Astrocyte (in vitro differentiated cells and primary cell): ENCODE data around the gene TRANK1.

Experiments used
- EZH2 ChIP-seq: IDR thresholded peaks from 2 replicates; pipeline ENCODE4 v1.6.1; 2012; ENCODE audit warnings: mild to moderate bottlenecking, low read length, inconsistent platforms; ENCODE audit not compliant: insufficient read depth
- TF ChIP-seq, protein P1 (sequence below): IDR thresholded peaks from 2 replicates; pipeline ENCODE4 v1.5.1; 2011; ENCODE audit warnings: low read depth, mild to moderate bottlenecking, inconsistent platforms, low read length, moderate library complexity; ENCODE audit not compliant: insufficient read depth

DNA sequence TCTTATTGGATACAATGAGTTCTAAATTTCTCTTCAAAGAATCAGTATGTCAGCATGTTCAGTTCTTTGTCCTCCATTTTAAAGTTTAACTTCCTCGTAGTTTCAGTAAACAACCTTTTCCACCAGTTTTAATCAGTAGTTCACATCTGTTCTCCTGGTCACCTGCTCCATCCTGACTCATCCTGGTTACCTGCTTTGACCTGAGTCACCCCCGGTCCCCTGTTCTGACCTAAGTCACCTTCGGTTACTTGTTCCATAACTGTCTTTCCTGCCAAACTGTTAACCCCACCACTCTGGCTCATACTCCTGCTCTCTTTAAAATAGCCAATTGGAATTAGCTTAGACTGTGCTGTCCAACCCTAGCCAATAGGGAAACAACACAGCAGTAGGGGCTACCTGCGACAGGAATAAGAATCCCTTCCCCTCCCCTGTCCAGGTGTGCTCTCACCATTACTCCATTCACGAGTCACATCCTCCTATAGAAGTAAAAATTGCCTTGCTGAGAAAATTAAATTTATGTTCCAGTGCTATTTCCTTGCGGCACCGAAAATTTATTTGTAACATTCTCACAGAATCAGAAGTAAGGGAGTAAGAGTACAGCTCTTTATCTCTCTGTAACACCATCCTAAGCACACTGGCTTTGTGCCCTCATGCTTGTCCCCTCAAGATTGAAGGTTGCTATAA is 23.8 kb downstream of the TRANK1 start:
- TF ChIP-seq, protein P1, sequence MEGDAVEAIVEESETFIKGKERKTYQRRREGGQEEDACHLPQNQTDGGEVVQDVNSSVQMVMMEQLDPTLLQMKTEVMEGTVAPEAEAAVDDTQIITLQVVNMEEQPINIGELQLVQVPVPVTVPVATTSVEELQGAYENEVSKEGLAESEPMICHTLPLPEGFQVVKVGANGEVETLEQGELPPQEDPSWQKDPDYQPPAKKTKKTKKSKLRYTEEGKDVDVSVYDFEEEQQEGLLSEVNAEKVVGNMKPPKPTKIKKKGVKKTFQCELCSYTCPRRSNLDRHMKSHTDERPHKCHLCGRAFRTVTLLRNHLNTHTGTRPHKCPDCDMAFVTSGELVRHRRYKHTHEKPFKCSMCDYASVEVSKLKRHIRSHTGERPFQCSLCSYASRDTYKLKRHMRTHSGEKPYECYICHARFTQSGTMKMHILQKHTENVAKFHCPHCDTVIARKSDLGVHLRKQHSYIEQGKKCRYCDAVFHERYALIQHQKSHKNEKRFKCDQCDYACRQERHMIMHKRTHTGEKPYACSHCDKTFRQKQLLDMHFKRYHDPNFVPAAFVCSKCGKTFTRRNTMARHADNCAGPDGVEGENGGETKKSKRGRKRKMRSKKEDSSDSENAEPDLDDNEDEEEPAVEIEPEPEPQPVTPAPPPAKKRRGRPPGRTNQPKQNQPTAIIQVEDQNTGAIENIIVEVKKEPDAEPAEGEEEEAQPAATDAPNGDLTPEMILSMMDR, result no peak
- no peak for TF ChIP-seq EZH2
